Measurements from ENCODE around the gene PPP1CA. TPM values are rescaled to one million over a fixed set of nuclear protein-coding genes. Genes with fewer than 3 reads are reported as not detected.
A peak's percentile ranks its signal among the peaks of the same experiment; 100 is the strongest.

PPP1CA gene
- total and polyA plus RNA-seq, 8 donors = 108 to 173 (median 140) TPM

DNA sequence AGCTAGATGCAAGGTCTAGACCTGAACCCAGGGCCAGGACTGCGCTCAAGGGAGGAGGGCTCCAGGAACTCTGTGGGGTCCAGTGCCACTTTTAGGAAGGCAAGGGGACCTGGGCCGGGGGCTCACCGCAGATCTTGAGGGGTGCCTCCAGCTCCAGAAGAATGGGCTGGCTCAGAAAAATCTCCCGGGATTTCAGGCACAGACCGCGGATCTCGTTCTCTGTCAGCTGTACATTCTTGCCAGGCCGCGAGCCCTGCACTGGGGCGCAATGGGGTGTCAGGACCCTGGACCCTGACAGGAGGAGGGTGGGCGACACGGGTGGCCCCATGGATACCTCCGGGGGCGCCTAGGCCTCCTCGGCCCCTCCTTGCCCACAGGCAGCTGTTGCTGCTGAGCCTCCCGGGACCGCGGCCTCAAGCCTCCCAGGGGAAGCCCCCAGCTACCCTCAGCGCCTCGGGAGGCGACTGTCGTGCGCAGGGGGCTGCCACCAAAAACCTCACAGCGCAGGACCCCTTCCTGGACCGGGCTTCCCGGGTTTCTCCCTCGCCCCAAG is 640 bp downstream of the PPP1CA start:
- Histone ChIP-seq H3K27ac (peak overlapping the region; percentile 89 to 96), H3K4me1 (peaks cover 16 to 78% of the 10 kb centered on the region in 2 donors), H3K9me3 (no peaks in the 10 kb centered on the region), H3K36me3 (peaks cover 0 to 45% of the 10 kb centered on the region in 2 donors), H3K4me3 (peak overlapping the region; percentile 91 to 98), H3K27me3 (no peaks in the 10 kb centered on the region)
- TF ChIP-seq, protein P1, sequence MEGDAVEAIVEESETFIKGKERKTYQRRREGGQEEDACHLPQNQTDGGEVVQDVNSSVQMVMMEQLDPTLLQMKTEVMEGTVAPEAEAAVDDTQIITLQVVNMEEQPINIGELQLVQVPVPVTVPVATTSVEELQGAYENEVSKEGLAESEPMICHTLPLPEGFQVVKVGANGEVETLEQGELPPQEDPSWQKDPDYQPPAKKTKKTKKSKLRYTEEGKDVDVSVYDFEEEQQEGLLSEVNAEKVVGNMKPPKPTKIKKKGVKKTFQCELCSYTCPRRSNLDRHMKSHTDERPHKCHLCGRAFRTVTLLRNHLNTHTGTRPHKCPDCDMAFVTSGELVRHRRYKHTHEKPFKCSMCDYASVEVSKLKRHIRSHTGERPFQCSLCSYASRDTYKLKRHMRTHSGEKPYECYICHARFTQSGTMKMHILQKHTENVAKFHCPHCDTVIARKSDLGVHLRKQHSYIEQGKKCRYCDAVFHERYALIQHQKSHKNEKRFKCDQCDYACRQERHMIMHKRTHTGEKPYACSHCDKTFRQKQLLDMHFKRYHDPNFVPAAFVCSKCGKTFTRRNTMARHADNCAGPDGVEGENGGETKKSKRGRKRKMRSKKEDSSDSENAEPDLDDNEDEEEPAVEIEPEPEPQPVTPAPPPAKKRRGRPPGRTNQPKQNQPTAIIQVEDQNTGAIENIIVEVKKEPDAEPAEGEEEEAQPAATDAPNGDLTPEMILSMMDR (IDR thresholded peaks at IDR 0.05) = no peak
- intact Hi-C loops (cut with DNase I) = no loop called here
- no peak for ATAC-seq
- DNase-seq = peak in 1 of 4 donors; percentile 86

DNA sequence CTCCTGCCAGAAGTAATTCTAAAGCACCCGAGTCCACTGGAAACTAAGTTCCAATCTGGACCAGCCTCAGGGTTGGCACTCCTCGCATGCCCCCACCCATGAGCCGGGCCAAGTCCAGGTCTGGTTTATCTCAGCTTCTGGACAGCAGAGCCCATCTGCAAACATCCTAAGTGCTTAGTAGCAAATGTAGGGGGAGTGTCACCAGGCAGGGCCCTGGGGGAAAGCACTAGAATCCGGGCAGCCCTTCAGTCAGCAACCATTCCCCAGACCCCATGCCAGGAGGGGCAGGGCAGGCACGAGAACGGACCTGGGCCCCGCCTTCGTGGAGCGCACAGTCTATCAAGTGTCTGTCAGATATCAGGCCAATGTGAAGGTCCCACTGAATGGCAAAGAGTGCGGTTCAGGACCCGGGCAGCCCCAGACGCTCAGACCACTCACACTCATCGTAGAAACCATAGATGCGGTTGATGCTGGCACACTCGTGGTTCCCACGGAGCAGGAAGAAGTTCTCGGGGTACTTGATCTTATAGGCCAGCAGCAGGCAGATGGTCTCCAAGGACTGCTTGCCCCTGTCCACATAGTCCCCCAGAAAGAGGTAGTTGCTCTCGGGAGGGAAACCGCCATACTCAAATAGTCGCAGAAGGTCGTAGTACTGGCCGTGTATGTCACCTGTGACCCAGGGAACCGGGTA is 1.3 kb downstream of the PPP1CA start:
- Histone ChIP-seq H3K9me3 (no peaks in the 10 kb centered on the region), H3K4me3 (peak overlapping the region; percentile 91 to 98), H3K27ac (peak overlapping the region in 1 of 2 donors; percentile 96), H3K27me3 (no peaks in the 10 kb centered on the region), H3K4me1 (peaks cover 16 to 71% of the 10 kb centered on the region in 2 donors), H3K36me3 (peaks cover 0 to 52% of the 10 kb centered on the region in 2 donors)
- intact Hi-C loops (cut with DNase I) = no loop called here
- TF ChIP-seq, protein P1 (IDR thresholded peaks at IDR 0.05) = no peak
- DNase-seq (no peak), ATAC-seq (no peak)

DNA sequence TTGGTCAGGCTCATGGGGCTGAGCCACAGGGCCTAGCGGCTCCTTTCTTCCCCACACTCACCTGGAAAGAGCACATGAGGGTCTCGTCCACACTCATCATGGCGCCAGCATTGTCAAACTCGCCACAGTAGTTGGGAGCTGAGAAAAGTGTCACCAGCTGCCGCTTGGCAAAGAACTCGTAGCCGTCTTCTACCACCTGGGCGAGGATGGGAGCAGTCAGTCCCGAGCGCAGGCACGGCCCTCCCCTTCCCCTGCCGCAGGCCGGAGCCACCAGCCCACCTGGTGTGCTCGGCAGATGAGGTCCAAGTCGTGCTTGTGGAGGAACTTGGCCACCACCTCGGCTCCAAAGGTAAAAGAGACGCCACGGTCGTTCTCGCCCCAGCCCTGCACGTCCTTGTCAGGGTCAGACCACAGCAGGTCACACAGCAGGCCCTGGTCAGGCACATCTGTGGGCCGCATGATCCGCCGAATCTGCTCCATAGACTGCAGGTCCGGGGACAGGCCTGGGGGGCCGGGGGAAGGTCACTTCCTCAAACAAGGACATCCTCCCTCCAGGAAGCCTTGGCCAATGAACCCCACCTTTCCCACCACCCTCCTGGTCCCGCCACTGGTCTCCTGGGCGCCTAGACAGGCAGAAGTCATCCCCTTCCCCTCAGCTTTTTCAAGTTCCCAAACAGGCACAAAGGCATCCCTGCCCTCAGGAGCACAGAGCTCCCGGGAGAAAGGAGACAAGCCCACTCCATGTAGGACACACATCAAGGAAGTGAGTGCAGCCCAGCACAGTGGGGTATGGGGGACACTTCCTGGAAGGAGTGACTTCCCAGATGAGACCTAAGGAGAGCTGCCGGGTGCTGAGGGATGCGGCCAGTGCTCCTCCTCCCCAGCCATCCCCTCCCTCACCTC is 2.7 kb downstream of the PPP1CA start:
- no peak for ATAC-seq
- TF ChIP-seq, protein P1 (IDR thresholded peaks at IDR 0.05) = no peak
- DNase-seq = no peak
- intact Hi-C loops (cut with DNase I) = no loop called here
- peaks cover 16 to 63% of the 10 kb centered on the region in 2 donors for H3K4me1 ChIP-seq
- no peak overlapping the region for H3K4me3 ChIP-seq
- no peak overlapping the region for H3K27ac ChIP-seq
- H3K36me3 ChIP-seq = peaks cover 0 to 64% of the 10 kb centered on the region in 2 donors
- no peaks in the 10 kb centered on the region for H3K9me3 ChIP-seq
- no peaks in the 10 kb centered on the region for H3K27me3 ChIP-seq

- Histone ChIP-seq H3K36me3 (peaks cover 0 to 71% of the 10 kb centered on the region in 2 donors), H3K4me1 (peaks cover 16 to 60% of the 10 kb centered on the region in 2 donors), H3K4me3 (no peak overlapping the region), H3K27me3 (no peaks in the 10 kb centered on the region), H3K27ac (no peak overlapping the region), H3K9me3 (no peaks in the 10 kb centered on the region)
- intact Hi-C loops (cut with DNase I) = no loop called here
- ATAC-seq = no peak
- DNase-seq = no peak
- TF ChIP-seq, protein P1 (IDR thresholded peaks at IDR 0.05) = no peak
These were observed 3.5 kb downstream of the PPP1CA start for GRCh38 chr11:67397986-67398660.

All from left lung (tissue), 10 donors.